HAP-1 (cell line): ENCODE results near the gene NKAIN1.

Experiments used
- DNase-seq, 2 experiments: peaks; one replicate each; pipeline ENCODE4 v3.0.0-alpha.2; 2016 to 2020; ENCODE audit warnings: low spot score in 2 of 2
- H3K27me3 ChIP-seq: fragments of 250-450 bp; sonication (Bioruptor Pico); 2 replicates; pipeline ENCODE4 v1.5.1; 2020; ENCODE audit warnings: low read depth, mild to moderate bottlenecking, moderate library complexity
- H3K36me3 ChIP-seq: fragments of 250-450 bp; sonication (Bioruptor Pico); replicated peaks from 2 replicates; pipeline ENCODE4 v1.5.1; 2020; ENCODE audit warnings: mild to moderate bottlenecking
- H3K4me1 ChIP-seq: fragments of 250-450 bp; sonication (Bioruptor Pico); 2 replicates; pipeline ENCODE4 v1.5.1; 2020; ENCODE audit warnings: mild to moderate bottlenecking
- H3K4me3 ChIP-seq: fragments of 250-450 bp; sonication (Bioruptor Pico); 2 replicates; pipeline ENCODE4 v1.5.1; 2020; ENCODE audit warnings: mild to moderate bottlenecking, moderate library complexity
- H3K9me3 ChIP-seq: fragments of 250-450 bp; sonication (Bioruptor Pico); 2 replicates; pipeline ENCODE4 v1.5.1; 2020; ENCODE audit warnings: mild to moderate bottlenecking, moderate library complexity
- in situ Hi-C: fragments of 300-500 bp; cut with MboI; formaldehyde crosslinking; loops from 3 replicates; pipeline ENCODE4 v1.14.3; 2020; ENCODE audit warnings: low sequenced_read_pairs, inconsistent platforms, mixed read lengths

NKAIN1 gene

DNA sequence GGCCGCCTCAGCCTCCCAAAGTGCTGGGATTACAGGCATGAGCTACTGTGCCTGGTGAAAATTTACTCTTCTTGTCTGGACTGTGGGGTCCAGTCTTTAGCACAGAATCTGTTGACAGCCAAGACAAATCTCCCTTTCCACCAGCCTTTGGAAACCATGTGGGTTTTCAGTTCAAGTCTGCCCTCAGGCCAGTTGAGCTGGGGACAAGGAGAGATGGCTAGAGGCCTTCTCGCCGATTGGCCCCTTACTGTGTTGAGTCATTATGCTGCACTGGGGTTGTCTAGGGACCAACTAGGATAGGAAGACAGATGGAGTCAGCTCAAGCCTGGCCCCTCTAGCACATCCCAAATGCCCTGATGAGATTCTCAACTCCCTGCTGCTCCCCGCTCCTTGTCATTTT lies 8.6 kb upstream of the NKAIN1 start:
- Histone ChIP-seq H3K36me3 (no peaks in the 10 kb centered on the region), H3K9me3 (no peaks in the 10 kb centered on the region), H3K4me1 (no peaks in the 10 kb centered on the region), H3K27me3 (no peaks in the 10 kb centered on the region), H3K4me3 (no peak overlapping the region)
- in situ Hi-C loops: no loop called here
- DNase-seq: no peak

DNA sequence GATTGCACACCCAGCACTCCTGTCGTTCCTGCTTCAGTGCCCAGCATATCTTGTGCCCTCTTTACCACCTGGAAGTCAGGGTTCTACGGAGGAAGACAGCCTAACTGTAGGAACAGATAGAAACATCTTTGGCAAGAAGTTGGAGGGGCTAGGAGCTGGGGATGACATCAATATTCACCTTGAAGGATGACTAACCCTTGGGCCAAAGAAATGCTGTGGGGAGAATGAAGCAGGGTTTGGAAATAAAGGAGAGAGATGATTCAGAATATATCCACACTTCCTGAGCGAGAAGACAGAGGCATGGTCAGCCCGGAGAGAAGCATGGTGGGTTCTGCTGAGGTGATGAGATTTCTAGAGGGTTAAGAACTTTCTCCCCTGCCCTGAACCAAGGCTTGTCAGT lies 4.6 kb upstream of the NKAIN1 start:
- Histone ChIP-seq H3K27me3 (0 out of 2 replicates have a peak, but pooled peaks cover 4% of the 10 kb centered on the region), H3K36me3 (no peaks in the 10 kb centered on the region), H3K9me3 (no peaks in the 10 kb centered on the region), H3K4me1 (no peaks in the 10 kb centered on the region), H3K4me3 (no peak overlapping the region)
- no peak for DNase-seq
- in situ Hi-C loops: no loop called here

DNA sequence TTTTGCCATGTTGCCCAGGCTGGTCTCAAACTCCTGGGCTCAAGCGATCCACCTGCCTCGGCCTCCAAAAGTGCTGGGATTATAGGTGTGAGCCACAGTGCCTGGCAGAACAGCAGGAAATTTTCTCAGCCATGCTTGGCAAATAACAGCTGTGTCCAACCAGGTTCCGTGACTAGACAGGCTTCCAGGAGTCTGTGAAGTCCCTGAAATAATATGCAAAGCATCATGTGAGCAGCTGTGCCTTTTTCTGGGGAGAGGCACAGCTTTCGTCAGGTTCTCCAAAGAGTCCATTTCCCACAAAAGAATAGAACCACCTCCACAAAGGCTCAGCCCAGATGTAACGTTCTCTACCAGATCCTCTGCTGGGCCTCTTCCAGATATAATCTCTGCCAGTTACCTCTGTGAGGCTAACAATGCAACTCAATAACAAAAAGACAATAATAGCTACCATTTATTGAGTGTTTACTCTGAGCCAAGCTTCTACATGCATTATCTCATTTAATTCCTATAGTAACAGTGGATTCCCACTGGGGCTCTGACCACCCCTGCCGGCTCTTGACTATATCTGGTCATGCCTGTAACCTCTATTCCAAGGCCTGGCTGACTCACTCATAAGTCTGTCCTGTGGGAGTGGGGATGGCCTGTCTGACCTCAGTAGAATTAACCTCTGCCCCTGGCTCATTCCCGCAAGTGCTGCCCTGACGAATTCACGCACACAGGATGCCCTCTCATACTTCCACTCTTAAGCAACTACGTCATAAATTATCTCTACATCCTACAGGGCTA lies 4.0 kb upstream of the NKAIN1 start:
- in situ Hi-C loops: no loop called here
- no peaks in the 10 kb centered on the region for H3K4me1 ChIP-seq
- no peaks in the 10 kb centered on the region for H3K36me3 ChIP-seq
- peaks cover 10% of the 10 kb centered on the region for H3K27me3 ChIP-seq
- DNase-seq: no peak
- H3K4me3 ChIP-seq: no peak overlapping the region
- no peaks in the 10 kb centered on the region for H3K9me3 ChIP-seq

DNA sequence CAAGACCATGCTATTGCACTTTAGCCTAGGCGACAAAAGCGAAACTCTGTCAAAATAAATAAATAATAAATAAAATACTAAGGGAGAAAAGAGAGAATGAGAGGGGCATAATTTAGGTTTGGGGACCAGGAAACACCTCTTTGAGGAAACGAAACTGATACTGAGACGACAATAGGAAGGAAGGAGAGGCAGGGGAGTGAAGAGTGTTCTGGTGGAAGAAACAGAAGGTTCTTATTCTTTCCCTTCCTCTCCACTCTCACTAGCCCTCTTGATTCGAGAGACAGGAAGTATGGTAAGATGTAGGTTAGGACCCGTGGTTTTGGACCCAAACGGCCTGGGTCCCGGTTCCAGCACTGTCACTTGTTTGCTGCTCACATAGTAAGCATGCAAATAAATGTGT lies 1.6 kb upstream of the NKAIN1 start:
- Histone ChIP-seq H3K4me1 (no peaks in the 10 kb centered on the region), H3K4me3 (no peak overlapping the region), H3K9me3 (no peaks in the 10 kb centered on the region), H3K27me3 (peaks cover 25% of the 10 kb centered on the region), H3K36me3 (no peaks in the 10 kb centered on the region)
- no peak for DNase-seq
- in situ Hi-C loops: no loop called here

DNA sequence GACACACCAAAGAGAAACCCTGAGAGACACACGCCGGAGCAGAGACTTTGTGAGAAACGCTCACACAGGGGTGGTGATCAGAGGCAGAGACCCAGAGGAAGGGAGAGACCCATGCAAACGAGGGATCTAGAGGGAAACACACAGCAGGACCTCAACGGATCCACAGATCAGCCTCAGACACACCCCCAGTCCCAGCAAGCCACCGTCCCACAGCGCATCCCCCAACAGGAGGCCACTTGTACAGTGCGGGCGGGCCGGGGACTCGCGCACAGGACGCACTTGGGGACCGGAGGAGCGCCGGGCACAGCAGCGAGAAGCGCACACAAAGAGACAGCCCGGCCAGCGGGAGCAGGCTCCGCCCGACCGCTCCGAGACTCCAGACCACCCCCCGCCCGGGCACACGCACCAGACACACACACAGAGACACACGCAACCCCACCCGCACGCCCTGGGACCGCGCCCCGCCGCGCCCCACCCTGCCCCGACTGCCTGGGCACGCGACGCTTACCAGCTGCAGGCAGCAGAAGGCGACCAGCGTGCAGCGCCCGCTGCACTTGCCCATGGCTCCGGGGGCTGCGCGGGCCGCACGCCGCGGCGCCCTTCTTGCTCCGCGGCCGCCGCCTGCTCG lies 587 bp downstream of the NKAIN1 start:
- Histone ChIP-seq H3K36me3 (no peaks in the 10 kb centered on the region), H3K4me3 (peak overlapping the region; percentile 33), H3K4me1 (no peaks in the 10 kb centered on the region), H3K9me3 (no peaks in the 10 kb centered on the region), H3K27me3 (peaks cover 25% of the 10 kb centered on the region)
- peak; percentile 32 to 60 for DNase-seq
- in situ Hi-C loops: no loop called here

DNA sequence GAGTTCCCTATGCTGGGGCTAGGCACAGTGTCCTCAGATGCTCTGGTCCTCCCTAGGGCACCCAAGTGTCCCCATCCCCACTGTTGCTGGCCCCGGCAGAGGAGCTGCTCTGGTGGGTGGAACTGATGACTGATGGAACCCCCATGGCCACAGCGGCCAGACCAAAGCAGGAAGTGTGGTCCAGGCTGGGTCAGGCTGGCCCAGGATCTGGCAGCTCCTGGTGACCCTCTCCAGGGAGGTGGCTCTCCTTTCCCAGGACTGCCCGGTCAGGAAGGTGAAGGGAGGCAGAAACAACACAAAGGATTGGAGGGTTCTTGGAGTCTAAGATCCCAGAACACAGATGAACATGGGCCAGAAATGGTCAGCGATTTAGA lies 1.1 kb downstream of the NKAIN1 start:
- in situ Hi-C loops: no loop called here
- H3K36me3 ChIP-seq: no peaks in the 10 kb centered on the region
- DNase-seq: no peak
- peaks cover 25% of the 10 kb centered on the region for H3K27me3 ChIP-seq
- peak overlapping the region; percentile 33 for H3K4me3 ChIP-seq
- H3K9me3 ChIP-seq: no peaks in the 10 kb centered on the region
- no peaks in the 10 kb centered on the region for H3K4me1 ChIP-seq

DNA sequence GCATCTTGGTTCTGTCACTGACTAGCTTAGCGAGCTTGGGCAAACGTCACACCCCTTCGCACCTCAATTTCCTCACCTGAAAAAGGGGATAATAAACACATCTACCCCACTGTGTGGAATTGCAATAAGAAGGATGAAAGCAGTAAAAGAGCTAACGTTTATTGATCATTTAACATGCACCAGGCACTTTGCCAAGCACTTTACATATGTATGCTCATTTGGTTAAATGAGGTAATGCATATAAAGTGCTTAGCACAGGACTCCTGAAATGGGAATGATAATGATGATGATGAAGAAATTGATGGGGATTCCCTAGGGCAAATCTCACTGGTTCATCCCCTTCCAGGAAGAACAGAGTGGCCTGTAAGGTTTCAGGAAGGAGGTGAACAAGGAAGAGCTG lies 4.8 kb downstream of the NKAIN1 start:
- H3K4me1 ChIP-seq: no peaks in the 10 kb centered on the region
- H3K9me3 ChIP-seq: no peaks in the 10 kb centered on the region
- H3K27me3 ChIP-seq: peaks cover 21% of the 10 kb centered on the region
- no peaks in the 10 kb centered on the region for H3K36me3 ChIP-seq
- DNase-seq: no peak
- H3K4me3 ChIP-seq: no peak overlapping the region
- in situ Hi-C loops: no loop called here

DNA sequence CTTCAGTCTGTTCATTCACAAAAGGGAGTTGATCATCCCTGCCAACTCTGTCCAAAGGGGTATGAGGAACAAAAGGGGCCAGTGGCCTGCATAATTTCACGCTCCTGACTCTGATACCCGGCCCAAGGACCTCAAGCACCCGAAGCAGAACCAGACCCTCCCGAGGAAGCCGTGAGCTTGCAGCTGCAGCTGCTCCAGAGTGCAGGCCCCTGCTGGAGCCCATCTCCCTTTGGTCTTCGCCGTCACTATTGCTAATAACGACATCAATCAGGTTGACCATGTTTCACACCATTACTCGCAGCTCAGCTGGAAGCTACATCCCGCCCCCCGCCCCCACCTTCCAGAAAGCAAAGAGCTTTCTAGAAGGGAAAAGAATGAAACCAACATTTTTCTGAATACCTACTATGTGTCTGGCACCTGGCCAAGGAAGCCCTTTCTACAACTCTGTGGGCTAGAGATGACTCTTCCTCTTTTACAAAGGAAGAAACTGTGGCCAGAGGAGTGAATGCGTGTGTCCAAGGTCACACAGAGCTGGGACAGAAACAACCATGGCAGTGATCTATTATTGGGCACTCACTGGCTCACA lies 5.5 kb downstream of the NKAIN1 start:
- no peak for DNase-seq
- Histone ChIP-seq H3K4me3 (no peak overlapping the region), H3K36me3 (no peaks in the 10 kb centered on the region), H3K27me3 (peaks cover 20% of the 10 kb centered on the region), H3K4me1 (no peaks in the 10 kb centered on the region), H3K9me3 (no peaks in the 10 kb centered on the region)
- in situ Hi-C loops: no loop called here

DNA sequence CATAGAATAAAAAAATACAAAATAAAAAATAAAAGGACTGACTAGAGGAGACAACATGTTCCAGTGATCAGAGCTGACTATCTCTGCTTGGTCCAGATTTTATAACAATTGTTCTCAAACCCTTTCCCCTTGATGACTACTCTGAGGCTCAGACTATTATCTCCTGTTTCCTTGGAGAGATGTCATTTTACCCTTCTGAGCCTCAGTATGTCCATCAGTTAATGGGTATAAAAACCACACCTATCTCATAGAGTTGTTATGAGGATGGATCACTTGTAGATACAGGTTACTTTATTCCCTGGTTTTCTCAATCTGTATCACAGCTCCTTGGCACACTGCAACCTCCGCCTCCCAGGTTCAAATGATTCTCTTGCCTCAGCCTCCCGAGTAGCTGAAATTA lies 7.0 kb downstream of the NKAIN1 start:
- DNase-seq: no peak
- Histone ChIP-seq H3K36me3 (no peaks in the 10 kb centered on the region), H3K4me1 (no peaks in the 10 kb centered on the region; the same call in 1 of the 2 replicates), H3K27me3 (peaks cover 5% of the 10 kb centered on the region; the same call in 1 of the 2 replicates), H3K9me3 (no peaks in the 10 kb centered on the region), H3K4me3 (no peak overlapping the region)
- in situ Hi-C loops: no loop called here

DNA sequence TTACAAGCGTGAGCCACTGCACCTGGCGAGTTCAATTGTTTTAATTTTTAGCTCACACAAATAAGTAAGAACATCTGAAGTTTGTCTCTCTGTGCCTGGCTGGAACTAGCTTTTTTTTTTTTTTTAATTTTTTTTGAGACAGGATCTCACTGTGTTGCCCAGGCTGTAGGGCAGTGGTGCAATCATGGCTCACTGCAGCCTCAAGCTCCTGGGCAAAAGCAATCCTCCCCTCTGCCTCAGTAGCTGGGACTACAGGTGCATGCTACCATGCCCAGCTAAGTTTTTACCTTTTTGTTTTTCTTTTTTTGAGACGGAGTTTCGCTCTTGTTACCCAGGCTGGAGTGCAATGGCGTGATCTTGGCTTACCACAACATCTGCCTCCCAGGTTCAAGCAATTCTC lies 7.9 kb downstream of the NKAIN1 start:
- Histone ChIP-seq H3K9me3 (no peaks in the 10 kb centered on the region), H3K4me1 (no peaks in the 10 kb centered on the region; the same call in 1 of the 2 replicates), H3K4me3 (no peak overlapping the region), H3K36me3 (no peaks in the 10 kb centered on the region), H3K27me3 (no peaks in the 10 kb centered on the region; the same call in 1 of the 2 replicates)
- in situ Hi-C loops: no loop called here
- DNase-seq: no peak

DNA sequence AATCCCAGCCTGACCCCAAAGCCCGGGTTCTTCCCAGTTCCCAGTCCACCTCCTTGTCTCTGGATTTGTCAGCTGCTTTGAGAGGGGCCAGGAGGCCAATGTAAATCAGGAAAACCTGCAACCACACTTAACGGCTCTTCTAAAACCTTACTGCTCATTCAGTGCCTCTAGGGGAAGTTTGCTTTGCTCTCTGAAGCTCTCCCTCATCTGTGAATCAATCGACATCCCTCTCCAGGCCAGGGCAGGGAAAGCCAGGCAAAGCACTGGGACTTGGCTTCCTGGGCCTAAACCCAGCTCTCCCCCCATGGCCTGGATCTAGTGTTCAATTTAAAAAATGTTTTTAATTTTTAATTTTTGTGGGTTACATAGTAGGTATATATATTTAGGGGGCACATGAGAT lies 9.3 kb downstream of the NKAIN1 start:
- no peak for DNase-seq
- no peaks in the 10 kb centered on the region; the same call in 1 of the 2 replicates for H3K4me1 ChIP-seq
- H3K36me3 ChIP-seq: no peaks in the 10 kb centered on the region
- H3K9me3 ChIP-seq: no peaks in the 10 kb centered on the region
- in situ Hi-C loops: no loop called here
- H3K4me3 ChIP-seq: no peak overlapping the region
- H3K27me3 ChIP-seq: no peaks in the 10 kb centered on the region

DNA sequence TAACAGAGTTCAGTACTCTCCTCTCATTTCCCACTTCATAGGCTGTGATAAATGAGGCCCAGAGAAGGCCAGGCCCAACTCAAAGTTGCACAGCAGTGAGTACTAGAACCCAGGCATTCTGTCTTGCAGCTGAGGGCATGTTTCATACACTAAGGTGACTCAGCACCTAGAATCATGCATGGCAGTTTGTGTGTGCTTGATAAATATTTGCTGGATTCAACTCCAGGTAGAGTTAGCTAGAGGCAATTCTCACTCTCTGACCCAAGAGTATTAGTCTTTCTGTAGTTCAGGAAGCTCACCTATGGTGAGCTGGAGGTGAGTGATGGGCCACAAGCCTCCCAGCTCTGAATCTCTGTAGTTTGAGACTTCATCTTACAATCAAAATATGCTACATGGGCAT lies 10.7 kb downstream of the NKAIN1 start:
- Histone ChIP-seq H3K36me3 (no peaks in the 10 kb centered on the region), H3K4me1 (no peaks in the 10 kb centered on the region; the same call in 1 of the 2 replicates), H3K27me3 (no peaks in the 10 kb centered on the region), H3K4me3 (no peak overlapping the region), H3K9me3 (no peaks in the 10 kb centered on the region)
- no peak for DNase-seq
- in situ Hi-C loops: no loop called here

DNA sequence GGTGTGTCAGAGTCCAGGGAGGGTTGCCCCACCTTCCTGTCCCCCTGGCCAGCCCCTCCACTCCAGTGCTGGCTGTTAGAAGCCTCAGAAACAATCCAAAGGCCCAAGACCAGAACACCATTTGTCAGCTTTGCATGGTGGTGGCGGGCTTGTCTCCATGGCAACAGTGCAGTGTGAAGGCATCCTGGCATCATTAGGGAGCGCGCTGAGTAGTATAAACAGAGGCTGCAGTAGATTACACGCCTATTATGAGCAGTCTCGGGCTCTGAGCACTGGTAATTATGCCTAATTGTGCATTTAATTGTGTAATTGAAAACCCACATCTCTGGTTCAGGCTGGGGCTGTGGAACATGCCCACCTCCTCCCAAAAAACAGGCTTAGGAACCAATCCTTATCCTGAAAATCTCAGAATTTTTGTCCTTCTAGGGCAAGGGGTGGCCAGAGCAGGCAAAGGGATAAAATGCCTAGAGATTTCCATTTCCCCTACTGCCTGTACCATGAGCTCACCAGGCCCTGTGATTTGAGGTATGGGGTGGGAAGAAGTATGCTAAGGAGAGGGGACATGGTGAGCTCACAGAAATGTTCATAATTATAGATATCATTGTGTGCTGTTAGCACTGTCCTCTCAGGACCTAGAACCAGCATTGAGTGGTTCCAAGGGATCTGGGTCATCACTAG lies 11.7 kb downstream of the NKAIN1 start:
- in situ Hi-C loops: no loop called here
- no peaks in the 10 kb centered on the region; the same call in 1 of the 2 replicates for H3K4me1 ChIP-seq
- peak; percentile 35 to 62 for DNase-seq
- no peaks in the 10 kb centered on the region for H3K36me3 ChIP-seq
- H3K27me3 ChIP-seq: no peaks in the 10 kb centered on the region
- no peak overlapping the region for H3K4me3 ChIP-seq
- H3K9me3 ChIP-seq: no peaks in the 10 kb centered on the region

DNA sequence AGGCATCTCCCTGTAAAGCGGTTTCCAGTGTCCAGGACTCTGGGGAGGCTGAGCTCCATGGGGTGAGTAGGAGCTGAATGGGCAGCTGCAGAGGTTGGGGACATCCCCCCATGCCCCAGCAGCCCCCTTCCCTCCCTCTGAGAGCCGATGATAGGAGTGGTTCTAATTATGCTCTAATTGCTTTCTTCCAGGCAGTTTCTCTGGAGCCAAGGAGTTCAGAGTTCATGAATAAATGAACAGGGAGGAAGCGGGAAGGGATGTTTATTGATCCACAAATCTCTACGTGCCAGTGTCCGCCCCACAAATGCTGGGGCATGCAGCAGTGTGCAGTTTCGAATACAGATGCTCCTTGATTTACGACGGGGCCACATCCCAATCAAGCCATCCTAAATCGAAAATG lies 15.6 kb downstream of the NKAIN1 start:
- Histone ChIP-seq H3K27me3 (no peaks in the 10 kb centered on the region), H3K4me1 (no peaks in the 10 kb centered on the region; the same call in 1 of the 2 replicates), H3K36me3 (no peaks in the 10 kb centered on the region), H3K9me3 (no peaks in the 10 kb centered on the region), H3K4me3 (no peak overlapping the region)
- in situ Hi-C loops: no loop called here
- no peak for DNase-seq
